HUES48 (cell line): ENCODE data around the gene VAT1L.

Experiments
- H3K27ac ChIP-seq: one replicate; pipeline ENCODE4 v1.7.0; 2013; ENCODE audit warnings: low read depth, low read length, inconsistent platforms
- H3K27me3 ChIP-seq: 2 replicates; pipeline ENCODE4 v1.6.1; 2013; ENCODE audit warnings: mild to moderate bottlenecking, low read length; ENCODE audit not compliant: control insufficient read depth, insufficient read depth
- H3K36me3 ChIP-seq: 2 replicates; pipeline ENCODE4 v1.6.1; 2013; ENCODE audit warnings: low read length; ENCODE audit not compliant: control insufficient read depth, insufficient read depth
- H3K4me1 ChIP-seq: 2 replicates; pipeline ENCODE4 v1.6.1; 2013; ENCODE audit warnings: mild to moderate bottlenecking, low read length; ENCODE audit not compliant: control insufficient read depth, insufficient read depth
- H3K4me3 ChIP-seq: 2 replicates; pipeline ENCODE4 v1.5.1; 2013; ENCODE audit warnings: mild to moderate bottlenecking, low read depth, low read length
- H3K9ac ChIP-seq: 2 replicates; pipeline ENCODE4 v1.6.1; 2013; ENCODE audit warnings: mild to moderate bottlenecking, low read depth, low read length, moderate library complexity
- H3K9me3 ChIP-seq: 2 replicates; pipeline ENCODE4 v1.6.1; 2013; ENCODE audit warnings: low read length; ENCODE audit not compliant: control insufficient read depth, insufficient read depth

Gene VAT1L

GRCh38 chr16:78024159-78024558 is 235.8 kb downstream of the VAT1L start:
- H3K4me1 ChIP-seq: peaks cover 11% of the 10 kb centered on the region
- H3K9me3 ChIP-seq: no peaks in the 10 kb centered on the region
- no peak overlapping the region for H3K9ac ChIP-seq

GRCh38 chr16:78025631-78026030 is 237.3 kb downstream of the VAT1L start:
- Histone ChIP-seq H3K9ac (no peak overlapping the region), H3K4me3 (no peak overlapping the region), H3K27me3 (no peaks in the 10 kb centered on the region), H3K9me3 (no peaks in the 10 kb centered on the region), H3K36me3 (no peaks in the 10 kb centered on the region), H3K4me1 (peaks cover 11% of the 10 kb centered on the region), H3K27ac (no peak overlapping the region)

More at GRCh38 chr16:78024159-78024558, 235.8 kb downstream of the VAT1L start:
- Histone ChIP-seq H3K27me3 (no peaks in the 10 kb centered on the region), H3K4me3 (no peak overlapping the region), H3K36me3 (no peaks in the 10 kb centered on the region), H3K27ac (no peak overlapping the region)

- Histone ChIP-seq H3K9ac (no peak overlapping the region), H3K9me3 (no peaks in the 10 kb centered on the region), H3K27ac (no peak overlapping the region), H3K27me3 (no peaks in the 10 kb centered on the region), H3K4me1 (peaks cover 4% of the 10 kb centered on the region; the same call in 1 of the 2 replicates), H3K4me3 (no peak overlapping the region), H3K36me3 (no peaks in the 10 kb centered on the region)
Observed at GRCh38 chr16:78028018-78028417, 239.7 kb downstream of the VAT1L start.
